ENCODE data around the gene ALDH1A1.

DNA sequence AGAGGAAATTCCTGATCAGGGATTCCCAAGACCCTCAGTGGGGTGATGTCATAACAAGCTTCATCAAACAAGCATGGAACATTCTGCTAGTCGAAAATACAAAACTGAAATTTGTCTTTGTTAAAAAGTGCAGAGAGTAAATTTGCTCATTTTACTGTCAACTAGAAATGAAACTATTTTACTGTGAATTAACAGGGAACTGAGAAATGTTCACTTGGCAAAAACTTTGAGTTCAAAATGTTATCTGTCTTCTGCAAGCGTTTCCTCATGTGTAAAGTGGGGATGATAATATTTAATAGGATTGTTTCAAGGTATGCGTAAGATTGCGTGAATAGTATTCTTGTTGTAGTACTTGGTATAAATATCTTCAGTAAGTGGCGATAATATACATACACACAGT is 45.4 kb downstream of the ALDH1A1 start:
- TF ChIP-seq, protein P1, sequence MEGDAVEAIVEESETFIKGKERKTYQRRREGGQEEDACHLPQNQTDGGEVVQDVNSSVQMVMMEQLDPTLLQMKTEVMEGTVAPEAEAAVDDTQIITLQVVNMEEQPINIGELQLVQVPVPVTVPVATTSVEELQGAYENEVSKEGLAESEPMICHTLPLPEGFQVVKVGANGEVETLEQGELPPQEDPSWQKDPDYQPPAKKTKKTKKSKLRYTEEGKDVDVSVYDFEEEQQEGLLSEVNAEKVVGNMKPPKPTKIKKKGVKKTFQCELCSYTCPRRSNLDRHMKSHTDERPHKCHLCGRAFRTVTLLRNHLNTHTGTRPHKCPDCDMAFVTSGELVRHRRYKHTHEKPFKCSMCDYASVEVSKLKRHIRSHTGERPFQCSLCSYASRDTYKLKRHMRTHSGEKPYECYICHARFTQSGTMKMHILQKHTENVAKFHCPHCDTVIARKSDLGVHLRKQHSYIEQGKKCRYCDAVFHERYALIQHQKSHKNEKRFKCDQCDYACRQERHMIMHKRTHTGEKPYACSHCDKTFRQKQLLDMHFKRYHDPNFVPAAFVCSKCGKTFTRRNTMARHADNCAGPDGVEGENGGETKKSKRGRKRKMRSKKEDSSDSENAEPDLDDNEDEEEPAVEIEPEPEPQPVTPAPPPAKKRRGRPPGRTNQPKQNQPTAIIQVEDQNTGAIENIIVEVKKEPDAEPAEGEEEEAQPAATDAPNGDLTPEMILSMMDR (IDR thresholded peaks at IDR 0.05) = no peak
- no peak for TF ChIP-seq POLR2A (IDR thresholded peaks at IDR 0.05)

Data from esophagus squamous epithelium (tissue), 4 donors.